Upper lobe of left lung (tissue), 6 donors: ENCODE data around the gene NDEL1. TPM values are rescaled to one million over a fixed set of nuclear protein-coding genes. Genes with fewer than 3 reads are reported as not detected.

Experiments
- ATAC-seq, 2 donors: fragments of 200-7000 bp; cut with Tn5 transposase; one replicate each; pipeline ENCODE4 v1.9.1; 2022; ENCODE audit warnings: mild to moderate bottlenecking in 2 of 2, moderate library complexity in 2 of 2; ENCODE audit not compliant: low FRiP score in 2 of 2
- DNase-seq, 2 donors: peaks; one replicate each; pipeline ENCODE4 v3.0.0-alpha.2; 2019 to 2020
- H3K27ac ChIP-seq, 4 donors: fragments of 200-600 bp; sonication (generic); one replicate each; pipeline ENCODE4 v1.5.1; 2016 to 2019
- H3K27me3 ChIP-seq, 4 donors: fragments of 200-600 bp; sonication (generic); one replicate each; pipeline ENCODE4 v1.5.1; 2017 to 2019
- H3K36me3 ChIP-seq, 4 donors: fragments of 200-600 bp; sonication (generic); one replicate each; pipeline ENCODE4 v1.5.1; 2016 to 2019
- H3K4me1 ChIP-seq, 4 donors: fragments of 200-600 bp; sonication (generic); one replicate each; pipeline ENCODE4 v1.5.1; 2018 to 2019
- H3K4me3 ChIP-seq, 4 donors: fragments of 200-600 bp; sonication (generic); one replicate each; pipeline ENCODE4 v1.5.1; 2017 to 2019; ENCODE audit warnings: mild to moderate bottlenecking in 2 of 4, moderate library complexity in 1 of 4
- H3K9me3 ChIP-seq, 4 donors: fragments of 200-600 bp; sonication (generic); one replicate each; pipeline ENCODE4 v1.5.1; 2018 to 2019
- EP300 ChIP-seq, 4 donors: sonication (generic); formaldehyde crosslinking; IDR thresholded peaks; one replicate each; pipeline ENCODE4 v1.5.1; 2017; ENCODE audit warnings: antibody characterized with exemption in 4 of 4, control low read depth in 2 of 4
- POLR2A ChIP-seq, 4 donors: fragments of 450-650 bp; IDR thresholded peaks; one replicate each; pipeline ENCODE4 v1.5.1; 2016 to 2017; ENCODE audit warnings: antibody characterized with exemption in 4 of 4, mild to moderate bottlenecking in 2 of 4
- POLR2AphosphoS5 ChIP-seq, 2 donors: sonication (generic); formaldehyde crosslinking; IDR thresholded peaks; one replicate each; pipeline ENCODE4 v1.5.1; 2017; ENCODE audit warnings: antibody characterized with exemption in 2 of 2
- WGBS, 2 donors: methylation state at CpG; one replicate each; pipeline ENCODE4 v1.1.5; 2017 to 2018; 5-methylcytosine and 5-hydroxymethylcytosine counted together
- total RNA-seq, 6 donors: library from RNA; depleted of rRNA in 4 of 6; stranded (reverse); fragments of >200 nt in 4 of 6; gene quantifications; one replicate each; pipeline versions ENCODE4 v1.1.0 to v1.2.1, GENCODE V29; 2016 to 2021
- TF ChIP-seq, protein P1 (sequence below), 6 experiments: fragments of 450-650 bp in 4 of 6; fragments of 200-600 bp in 2 of 6; sonication (generic) in 2 of 6; IDR thresholded peaks; one replicate each; pipeline ENCODE4 v1.5.1; 2016 to 2019; ENCODE audit warnings: antibody characterized with exemption in 6 of 6
- donor health status: DM: no; HTN: no; CAD: no; lungs with moderate emphysema.
- donor health status: DM: no; HTN: yes; CAD: no; lungs with severe emphysema.

Gene NDEL1
- total RNA-seq, 6 donors from 2014 or later, result 62.3 to 138 (median 85.4) TPM

DNA sequence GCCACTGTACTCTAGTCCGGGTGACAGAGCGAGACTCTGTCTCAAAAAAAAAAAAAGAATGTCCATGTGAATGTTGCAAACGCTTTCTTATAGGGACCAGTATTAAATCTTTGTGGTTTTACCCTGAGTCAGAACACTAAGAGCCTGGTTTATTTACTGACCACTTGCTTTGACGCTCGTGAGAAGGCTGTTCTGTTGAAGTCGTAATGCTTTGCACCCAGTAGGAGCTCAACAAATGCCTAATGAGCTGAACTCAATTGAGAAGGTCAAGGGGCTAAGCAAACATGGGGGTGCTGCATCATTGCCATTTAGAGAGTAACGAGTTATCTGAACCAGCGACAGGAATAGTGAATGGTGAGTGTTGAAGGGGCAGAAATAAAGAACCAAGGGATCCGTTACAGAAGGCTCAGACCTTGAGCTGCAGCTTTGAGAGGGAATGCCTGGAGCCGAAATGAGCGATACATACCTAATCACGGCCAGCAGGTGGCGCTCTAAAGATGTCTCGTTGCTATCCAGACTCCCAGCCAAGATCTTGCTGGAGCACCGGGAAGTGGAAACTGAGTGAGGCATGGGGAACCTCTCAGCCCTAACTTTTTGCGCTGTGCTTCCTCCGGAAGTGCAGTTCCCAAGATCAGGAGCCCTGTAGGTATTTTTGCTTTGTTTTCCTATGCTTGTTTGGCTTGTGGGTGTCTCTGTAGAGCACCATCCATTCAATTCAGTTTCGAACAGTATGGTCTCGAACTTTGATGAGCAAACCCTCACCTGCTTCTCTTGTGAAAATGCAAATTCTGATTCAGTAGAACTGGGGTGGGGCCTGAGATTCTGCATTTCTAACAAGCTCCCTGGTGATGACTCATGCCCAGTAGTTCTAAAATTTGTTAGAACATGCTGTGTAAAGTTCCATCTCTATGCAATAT is 25.5 kb upstream of the NDEL1 start:
- WGBS, 2 donors, result 24 to 28% methylated on average over 19 of the region's 19 CpGs
- DNase-seq (peak in 1 of 2 donors; percentile 94), ATAC-seq (peak; percentile 85 to 94)
- no peaks in the 10 kb centered on the region for H3K9me3 ChIP-seq
- no peaks in the 10 kb centered on the region for H3K36me3 ChIP-seq
- no peaks in the 10 kb centered on the region for H3K27me3 ChIP-seq
- H3K4me1 ChIP-seq, result peaks cover 9 to 14% (median 11%) of the 10 kb centered on the region in 4 donors
- TF ChIP-seq POLR2AphosphoS5 (IDR thresholded peaks at IDR 0.05), result peak; percentile 31 to 48
- TF ChIP-seq, protein P1, sequence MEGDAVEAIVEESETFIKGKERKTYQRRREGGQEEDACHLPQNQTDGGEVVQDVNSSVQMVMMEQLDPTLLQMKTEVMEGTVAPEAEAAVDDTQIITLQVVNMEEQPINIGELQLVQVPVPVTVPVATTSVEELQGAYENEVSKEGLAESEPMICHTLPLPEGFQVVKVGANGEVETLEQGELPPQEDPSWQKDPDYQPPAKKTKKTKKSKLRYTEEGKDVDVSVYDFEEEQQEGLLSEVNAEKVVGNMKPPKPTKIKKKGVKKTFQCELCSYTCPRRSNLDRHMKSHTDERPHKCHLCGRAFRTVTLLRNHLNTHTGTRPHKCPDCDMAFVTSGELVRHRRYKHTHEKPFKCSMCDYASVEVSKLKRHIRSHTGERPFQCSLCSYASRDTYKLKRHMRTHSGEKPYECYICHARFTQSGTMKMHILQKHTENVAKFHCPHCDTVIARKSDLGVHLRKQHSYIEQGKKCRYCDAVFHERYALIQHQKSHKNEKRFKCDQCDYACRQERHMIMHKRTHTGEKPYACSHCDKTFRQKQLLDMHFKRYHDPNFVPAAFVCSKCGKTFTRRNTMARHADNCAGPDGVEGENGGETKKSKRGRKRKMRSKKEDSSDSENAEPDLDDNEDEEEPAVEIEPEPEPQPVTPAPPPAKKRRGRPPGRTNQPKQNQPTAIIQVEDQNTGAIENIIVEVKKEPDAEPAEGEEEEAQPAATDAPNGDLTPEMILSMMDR (IDR thresholded peaks at IDR 0.05), result peak; percentile 75 to 90 (median 86)
- no peak for TF ChIP-seq EP300 (IDR thresholded peaks at IDR 0.05)
- TF ChIP-seq POLR2A (IDR thresholded peaks at IDR 0.05), result no peak
- H3K4me3 ChIP-seq, result no peak overlapping the region
- H3K27ac ChIP-seq, result peak overlapping the region in 1 of 4 donors; percentile 40

DNA sequence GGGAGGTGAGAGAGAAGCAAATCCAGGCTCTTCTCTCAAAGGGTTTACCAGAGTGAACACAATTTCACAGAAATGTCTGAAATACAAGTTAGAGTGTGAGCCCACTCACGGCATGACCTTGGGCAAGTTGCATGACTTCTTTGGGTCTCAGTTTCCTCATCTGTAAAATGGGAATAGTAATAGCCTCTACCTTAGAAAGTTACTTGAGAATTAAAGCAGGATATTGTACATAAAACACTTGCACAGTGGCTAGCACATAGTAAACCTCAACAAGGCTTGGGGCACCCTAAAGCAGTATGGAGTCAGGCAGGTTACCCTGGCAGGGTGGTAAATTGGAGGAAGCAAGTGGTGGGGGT is 24.8 kb upstream of the NDEL1 start:
- no peaks in the 10 kb centered on the region for H3K9me3 ChIP-seq
- WGBS, 2 donors, result 86 to 88% methylated on average over 1 of the region's 1 CpG
- H3K27me3 ChIP-seq, result no peaks in the 10 kb centered on the region
- no peak for TF ChIP-seq EP300 (IDR thresholded peaks at IDR 0.05)
- TF ChIP-seq POLR2AphosphoS5 (IDR thresholded peaks at IDR 0.05), result no peak
- H3K4me1 ChIP-seq, result peaks cover 9 to 14% (median 11%) of the 10 kb centered on the region in 4 donors
- H3K4me3 ChIP-seq, result no peak overlapping the region
- DNase-seq (no peak), ATAC-seq (no peak)
- H3K36me3 ChIP-seq, result no peaks in the 10 kb centered on the region
- H3K27ac ChIP-seq, result no peak overlapping the region

DNA sequence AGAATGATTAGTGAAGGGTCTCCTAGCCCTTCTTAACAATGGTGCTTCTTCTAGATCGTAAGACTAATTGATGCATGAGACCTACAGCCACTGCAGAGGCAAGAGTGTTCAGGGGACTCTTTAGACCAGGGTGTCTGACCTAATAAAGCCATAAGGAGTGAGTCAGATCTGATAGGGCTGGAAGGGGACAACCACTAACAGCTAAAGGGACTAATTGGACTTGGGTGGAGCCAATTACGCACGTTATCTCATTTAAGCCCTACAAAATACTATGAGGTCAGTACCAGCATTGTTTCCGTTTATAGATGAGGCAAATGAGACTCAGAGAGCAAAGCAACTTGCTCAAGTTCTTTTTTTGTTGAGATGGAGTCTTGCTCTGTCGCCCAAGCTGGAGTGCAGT is 23.6 kb upstream of the NDEL1 start:
- Histone ChIP-seq H3K4me1 (peaks cover 9 to 14% (median 11%) of the 10 kb centered on the region in 4 donors), H3K9me3 (no peaks in the 10 kb centered on the region), H3K36me3 (no peaks in the 10 kb centered on the region), H3K27ac (peak overlapping the region in 3 of 4 donors; percentile 1 to 83 (median 57)), H3K27me3 (no peaks in the 10 kb centered on the region), H3K4me3 (no peak overlapping the region)
- DNase-seq, result no peak
- no peak for ATAC-seq
- WGBS, 2 donors, result 85 to 90% methylated on average over 5 of the region's 5 CpGs
- no peak for TF ChIP-seq POLR2AphosphoS5 (IDR thresholded peaks at IDR 0.05)
- TF ChIP-seq, protein P1 (IDR thresholded peaks at IDR 0.05), result no peak
- TF ChIP-seq EP300 (IDR thresholded peaks at IDR 0.05), result no peak
- no peak for TF ChIP-seq POLR2A (IDR thresholded peaks at IDR 0.05)

DNA sequence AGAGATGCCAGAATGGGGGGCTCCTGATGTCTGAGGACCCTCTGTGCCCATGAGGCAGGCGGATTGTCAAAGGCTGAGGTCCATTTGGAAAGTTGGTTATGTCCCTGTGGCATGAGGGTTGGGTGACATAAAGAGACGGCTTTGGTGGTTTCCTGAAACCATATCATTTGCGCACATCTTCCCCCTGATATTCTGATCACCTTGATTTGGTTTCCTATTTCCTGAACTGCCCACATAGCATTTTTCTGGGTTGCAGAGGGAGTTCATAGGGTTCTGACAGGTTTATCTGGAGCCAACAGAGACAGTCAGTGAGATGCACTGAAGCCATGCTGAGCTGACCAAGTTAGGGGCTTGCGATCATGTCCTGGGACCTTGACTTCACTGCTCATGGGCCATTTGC is 22.4 kb upstream of the NDEL1 start:
- DNase-seq (no peak), ATAC-seq (no peak)
- Histone ChIP-seq H3K9me3 (no peaks in the 10 kb centered on the region), H3K27me3 (no peaks in the 10 kb centered on the region), H3K27ac (peak overlapping the region; percentile 1 to 83 (median 54)), H3K4me1 (peaks cover 11 to 18% (median 15%) of the 10 kb centered on the region in 4 donors), H3K36me3 (no peaks in the 10 kb centered on the region), H3K4me3 (peak overlapping the region in 1 of 4 donors; percentile 15)
- TF ChIP-seq, protein P1 (IDR thresholded peaks at IDR 0.05), result no peak
- no peak for TF ChIP-seq EP300 (IDR thresholded peaks at IDR 0.05)
- no peak for TF ChIP-seq POLR2A (IDR thresholded peaks at IDR 0.05)
- no peak for TF ChIP-seq POLR2AphosphoS5 (IDR thresholded peaks at IDR 0.05)
- WGBS, 2 donors, result 68 to 69% methylated on average over 4 of the region's 4 CpGs

DNA sequence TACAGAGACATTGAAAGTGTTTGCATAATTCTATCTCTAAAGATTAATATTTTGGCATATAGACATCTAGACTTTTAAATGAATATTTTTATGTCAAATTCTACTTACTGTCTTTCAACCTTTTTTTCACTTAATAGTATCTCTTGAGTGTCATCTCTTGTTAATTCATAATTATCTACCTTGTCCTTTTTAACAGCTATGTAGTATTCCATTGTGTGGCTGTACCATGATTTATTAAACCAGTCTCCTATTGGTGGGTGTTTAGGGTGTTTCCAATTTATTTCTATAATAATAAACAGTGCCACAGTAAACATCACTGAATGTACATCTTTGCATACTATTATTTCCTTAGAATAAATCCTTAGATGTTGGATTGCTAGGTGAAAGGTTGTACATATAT is 21.7 kb upstream of the NDEL1 start:
- Histone ChIP-seq H3K4me3 (no peak overlapping the region), H3K9me3 (no peaks in the 10 kb centered on the region), H3K27me3 (no peaks in the 10 kb centered on the region), H3K4me1 (peaks cover 14 to 21% (median 15%) of the 10 kb centered on the region in 4 donors), H3K36me3 (no peaks in the 10 kb centered on the region), H3K27ac (peak overlapping the region in 1 of 4 donors; percentile 83)
- no peak for ATAC-seq
- DNase-seq, result no peak
- no peak for TF ChIP-seq POLR2AphosphoS5 (IDR thresholded peaks at IDR 0.05)
- TF ChIP-seq, protein P1 (IDR thresholded peaks at IDR 0.05), result no peak
- TF ChIP-seq POLR2A (IDR thresholded peaks at IDR 0.05), result no peak
- no peak for TF ChIP-seq EP300 (IDR thresholded peaks at IDR 0.05)
